ENCODE data around the gene ACOX2. TPM values are rescaled to one million over a fixed set of nuclear protein-coding genes. Genes with fewer than 3 reads are reported as not detected.

ACOX2 gene
- total and polyA plus RNA-seq, 2 of the 13 experiments (the other 11 are each of a cell fraction or from before 2014, with no cell fraction given): 42.6 to 98.5 TPM

- TF ChIP-seq, protein P1, sequence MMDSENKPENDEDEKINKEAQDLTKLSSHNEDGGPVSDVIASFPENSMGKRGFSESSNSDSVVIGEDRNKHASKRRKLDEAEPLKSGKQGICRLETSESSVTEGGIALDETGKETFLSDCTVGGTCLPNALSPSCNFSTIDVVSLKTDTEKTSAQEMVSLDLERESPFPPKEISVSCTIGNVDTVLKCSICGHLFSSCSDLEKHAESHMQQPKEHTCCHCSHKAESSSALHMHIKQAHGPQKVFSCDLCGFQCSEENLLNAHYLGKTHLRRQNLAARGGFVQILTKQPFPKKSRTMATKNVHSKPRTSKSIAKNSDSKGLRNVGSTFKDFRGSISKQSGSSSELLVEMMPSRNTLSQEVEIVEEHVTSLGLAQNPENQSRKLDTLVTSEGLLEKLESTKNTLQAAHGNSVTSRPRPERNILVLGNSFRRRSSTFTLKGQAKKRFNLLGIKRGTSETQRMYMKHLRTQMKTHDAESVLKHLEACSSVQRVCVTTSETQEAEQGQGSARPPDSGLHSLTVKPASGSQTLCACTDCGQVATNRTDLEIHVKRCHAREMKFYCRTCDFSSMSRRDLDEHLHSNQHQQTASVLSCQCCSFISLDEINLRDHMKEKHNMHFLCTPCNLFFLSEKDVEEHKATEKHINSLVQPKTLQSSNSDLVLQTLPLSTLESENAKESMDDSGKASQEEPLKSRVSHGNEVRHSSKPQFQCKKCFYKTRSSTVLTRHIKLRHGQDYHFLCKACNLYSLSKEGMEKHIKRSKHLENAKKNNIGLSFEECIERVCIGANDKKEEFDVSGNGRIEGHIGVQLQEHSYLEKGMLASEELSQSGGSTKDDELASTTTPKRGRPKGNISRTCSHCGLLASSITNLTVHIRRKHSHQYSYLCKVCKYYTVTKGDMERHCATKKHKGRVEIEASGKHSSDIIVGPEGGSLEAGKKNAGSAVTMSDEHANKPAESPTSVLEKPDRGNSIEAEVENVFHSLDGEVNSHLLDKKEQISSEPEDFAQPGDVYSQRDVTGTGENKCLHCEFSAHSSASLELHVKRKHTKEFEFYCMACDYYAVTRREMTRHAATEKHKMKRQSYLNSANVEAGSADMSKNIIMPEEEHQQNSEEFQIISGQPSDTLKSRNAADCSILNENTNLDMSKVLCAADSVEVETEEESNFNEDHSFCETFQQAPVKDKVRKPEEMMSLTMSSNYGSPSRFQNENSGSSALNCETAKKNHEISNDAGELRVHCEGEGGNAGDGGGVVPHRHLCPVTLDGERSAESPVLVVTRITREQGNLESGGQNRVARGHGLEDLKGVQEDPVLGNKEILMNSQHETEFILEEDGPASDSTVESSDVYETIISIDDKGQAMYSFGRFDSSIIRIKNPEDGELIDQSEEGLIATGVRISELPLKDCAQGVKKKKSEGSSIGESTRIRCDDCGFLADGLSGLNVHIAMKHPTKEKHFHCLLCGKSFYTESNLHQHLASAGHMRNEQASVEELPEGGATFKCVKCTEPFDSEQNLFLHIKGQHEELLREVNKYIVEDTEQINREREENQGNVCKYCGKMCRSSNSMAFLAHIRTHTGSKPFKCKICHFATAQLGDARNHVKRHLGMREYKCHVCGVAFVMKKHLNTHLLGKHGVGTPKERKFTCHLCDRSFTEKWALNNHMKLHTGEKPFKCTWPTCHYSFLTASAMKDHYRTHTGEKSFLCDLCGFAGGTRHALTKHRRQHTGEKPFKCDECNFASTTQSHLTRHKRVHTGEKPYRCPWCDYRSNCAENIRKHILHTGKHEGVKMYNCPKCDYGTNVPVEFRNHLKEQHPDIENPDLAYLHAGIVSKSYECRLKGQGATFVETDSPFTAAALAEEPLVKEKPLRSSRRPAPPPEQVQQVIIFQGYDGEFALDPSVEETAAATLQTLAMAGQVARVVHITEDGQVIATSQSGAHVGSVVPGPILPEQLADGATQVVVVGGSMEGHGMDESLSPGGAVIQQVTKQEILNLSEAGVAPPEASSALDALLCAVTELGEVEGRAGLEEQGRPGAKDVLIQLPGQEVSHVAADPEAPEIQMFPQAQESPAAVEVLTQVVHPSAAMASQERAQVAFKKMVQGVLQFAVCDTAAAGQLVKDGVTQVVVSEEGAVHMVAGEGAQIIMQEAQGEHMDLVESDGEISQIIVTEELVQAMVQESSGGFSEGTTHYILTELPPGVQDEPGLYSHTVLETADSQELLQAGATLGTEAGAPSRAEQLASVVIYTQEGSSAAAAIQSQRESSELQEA (CRISPR knock-in tag; IDR thresholded peaks at IDR 0.05; ENCODE audit: not compliant biosample characterization): no peak
- TF ChIP-seq STAT6 (CRISPR knock-in tag; IDR thresholded peaks at IDR 0.05; ENCODE audit: borderline replicate concordance) (peak; percentile 11; the same call in 1 of the 2 replicates), ZNF382 (CRISPR knock-in tag; IDR thresholded peaks at IDR 0.05; ENCODE audit: borderline replicate concordance) (no peak), ZNF275 (CRISPR knock-in tag; IDR thresholded peaks at IDR 0.05; ENCODE audit: borderline replicate concordance) (no peak), ZNF615 (CRISPR knock-in tag; IDR thresholded peaks at IDR 0.05; ENCODE audit: borderline replicate concordance) (no peak), GPBP1L1 (CRISPR knock-in tag; IDR thresholded peaks at IDR 0.05) (no peak), KDM3A (CRISPR knock-in tag; IDR thresholded peaks at IDR 0.05; ENCODE audit: low read depth) (no peak), CEBPB (IDR thresholded peaks at IDR 0.05; ENCODE audit: borderline replicate concordance, low read depth, low read length) (no peak), REST (IDR thresholded peaks at IDR 0.05; ENCODE audit: borderline replicate concordance in 1 of 2, low read depth in 1 of 2, low read length in 2 of 2) (0 out of 4 replicates have a peak, but pooled peaks of 1 of the 2 experiments have one; percentile 1)
- TF ChIP-seq, protein P2, sequence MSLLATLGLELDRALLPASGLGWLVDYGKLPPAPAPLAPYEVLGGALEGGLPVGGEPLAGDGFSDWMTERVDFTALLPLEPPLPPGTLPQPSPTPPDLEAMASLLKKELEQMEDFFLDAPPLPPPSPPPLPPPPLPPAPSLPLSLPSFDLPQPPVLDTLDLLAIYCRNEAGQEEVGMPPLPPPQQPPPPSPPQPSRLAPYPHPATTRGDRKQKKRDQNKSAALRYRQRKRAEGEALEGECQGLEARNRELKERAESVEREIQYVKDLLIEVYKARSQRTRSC (CRISPR knock-in tag; IDR thresholded peaks at IDR 0.05; ENCODE audit: low read depth): no peak
Observed at GRCh38 chr3:58463942-58464271, 73.1 kb downstream of the ACOX2 start (continued).
